Stimulated activated CD8-positive, alpha-beta memory T cell treated with anti-CD3 and anti-CD28 coated beads, Interleukin-15, amount 100 ng/mL, for 4 hours (primary cell): ENCODE results near the gene FGF1.

ENCODE experiments used
- DNase-seq, 2 donors: peaks; one replicate each; pipeline ENCODE4 v3.0.0-alpha.2; 2020; ENCODE audit warnings: low read depth in 2 of 2

The FGF1 gene

DNA sequence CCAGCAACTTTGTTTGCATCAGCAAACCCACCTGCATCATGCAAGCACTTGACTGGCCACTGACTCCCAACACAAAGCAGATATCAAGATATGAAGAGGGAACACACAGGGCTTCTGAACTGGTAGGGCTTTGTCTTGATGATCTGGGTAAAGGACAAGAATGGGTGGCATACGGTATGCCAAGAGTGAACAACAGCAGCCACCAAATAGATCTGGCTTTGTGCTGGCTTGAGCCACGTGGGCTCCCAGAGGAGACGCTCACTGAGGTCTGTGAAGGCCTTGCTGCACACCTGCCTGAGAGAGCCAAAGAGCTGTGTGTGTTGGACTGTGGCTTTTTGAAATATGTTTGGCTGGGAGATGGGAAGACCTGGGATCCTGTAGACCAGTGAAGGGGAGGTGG lies 43.5 kb downstream of the FGF1 start:
- DNase-seq, result no peak

DNA sequence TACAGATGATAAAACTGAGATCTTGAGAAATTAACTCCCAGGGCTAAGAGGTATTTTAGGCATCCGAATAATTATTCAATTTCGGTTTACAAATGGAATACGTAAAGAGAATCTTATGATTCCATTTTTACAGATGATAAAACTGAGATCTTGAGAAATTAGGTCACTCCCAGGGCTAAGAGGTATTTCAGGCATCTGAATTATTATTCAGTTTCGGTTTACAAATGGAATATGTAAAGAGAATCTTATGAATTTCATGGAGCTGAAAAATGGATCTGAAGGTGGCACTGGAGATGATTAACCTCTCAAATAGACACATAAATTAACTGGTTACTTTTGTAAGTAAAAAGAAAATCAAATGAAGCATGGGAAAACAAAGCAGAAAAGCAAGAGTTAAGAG lies 44.2 kb downstream of the FGF1 start:
- no peak for DNase-seq

DNA sequence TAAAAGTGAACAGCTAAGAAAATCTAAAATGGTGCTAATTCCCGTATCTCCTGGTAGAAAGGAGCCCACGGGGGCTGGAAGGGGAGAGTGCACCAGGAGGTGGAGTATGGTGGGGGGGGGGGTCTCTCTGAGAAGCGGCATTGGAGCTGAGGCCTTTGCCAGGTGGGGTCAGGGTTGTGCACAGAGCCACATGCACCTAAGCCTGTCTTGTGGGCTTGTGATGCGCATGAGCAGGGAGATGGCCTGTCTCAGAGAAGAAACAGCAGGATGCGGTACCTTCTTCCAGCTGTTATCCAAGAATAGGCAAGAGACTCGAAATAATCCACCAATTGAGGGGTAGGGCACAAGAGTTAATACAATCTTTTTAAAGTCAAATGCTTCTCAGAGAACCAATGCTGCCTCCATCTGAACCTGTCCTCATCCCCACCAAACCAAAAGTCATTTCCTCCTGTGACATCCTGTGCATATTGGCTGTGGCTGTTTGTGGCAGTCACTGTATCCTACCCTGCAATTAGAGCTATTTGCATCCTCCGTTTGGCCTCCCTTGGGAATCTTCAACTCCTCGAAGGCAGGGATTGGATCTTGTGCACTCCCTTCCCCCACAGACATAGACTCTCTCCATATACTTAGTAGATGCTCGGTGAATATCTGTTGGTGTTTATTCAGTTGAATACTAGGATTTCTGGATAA lies 45.4 kb downstream of the FGF1 start:
- DNase-seq, result no peak

DNA sequence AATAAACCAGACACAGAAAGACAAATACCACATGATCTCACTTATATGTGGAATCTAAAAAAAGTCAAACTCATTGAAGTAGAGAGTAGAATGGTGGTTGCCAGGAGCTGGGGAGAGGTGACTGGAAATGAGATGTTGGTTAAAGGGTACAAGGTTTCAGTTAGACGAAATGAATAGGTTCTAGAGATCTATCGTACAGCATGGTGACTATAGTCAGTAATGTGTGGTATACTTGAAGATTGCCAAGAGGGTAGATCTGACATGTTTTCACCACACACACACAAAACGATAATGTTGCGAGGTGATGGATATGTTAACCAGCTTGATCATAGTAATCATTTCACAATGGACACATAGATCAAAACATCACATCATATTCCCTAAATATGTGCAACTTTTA lies 46.4 kb downstream of the FGF1 start:
- no peak for DNase-seq

DNA sequence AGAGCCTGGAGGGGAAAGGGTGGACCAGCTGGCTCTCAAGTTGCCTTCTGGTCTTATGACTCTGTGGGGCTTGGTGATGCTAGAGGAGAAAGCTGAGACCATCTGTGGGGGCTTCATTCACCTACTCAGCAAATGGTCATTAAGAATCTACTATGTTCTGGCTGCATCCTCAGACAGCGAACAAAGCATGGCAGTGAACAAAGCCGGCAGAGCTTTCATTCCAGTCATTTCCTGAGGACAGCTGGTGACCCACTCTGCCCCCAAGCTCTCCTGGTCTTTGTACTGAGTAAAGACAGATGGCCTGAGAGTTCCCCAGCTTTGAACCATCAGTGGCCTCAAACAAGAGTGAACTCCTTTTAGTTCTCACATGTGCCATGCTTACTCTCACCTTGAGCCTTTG lies 48.0 kb downstream of the FGF1 start:
- DNase-seq, result no peak

DNA sequence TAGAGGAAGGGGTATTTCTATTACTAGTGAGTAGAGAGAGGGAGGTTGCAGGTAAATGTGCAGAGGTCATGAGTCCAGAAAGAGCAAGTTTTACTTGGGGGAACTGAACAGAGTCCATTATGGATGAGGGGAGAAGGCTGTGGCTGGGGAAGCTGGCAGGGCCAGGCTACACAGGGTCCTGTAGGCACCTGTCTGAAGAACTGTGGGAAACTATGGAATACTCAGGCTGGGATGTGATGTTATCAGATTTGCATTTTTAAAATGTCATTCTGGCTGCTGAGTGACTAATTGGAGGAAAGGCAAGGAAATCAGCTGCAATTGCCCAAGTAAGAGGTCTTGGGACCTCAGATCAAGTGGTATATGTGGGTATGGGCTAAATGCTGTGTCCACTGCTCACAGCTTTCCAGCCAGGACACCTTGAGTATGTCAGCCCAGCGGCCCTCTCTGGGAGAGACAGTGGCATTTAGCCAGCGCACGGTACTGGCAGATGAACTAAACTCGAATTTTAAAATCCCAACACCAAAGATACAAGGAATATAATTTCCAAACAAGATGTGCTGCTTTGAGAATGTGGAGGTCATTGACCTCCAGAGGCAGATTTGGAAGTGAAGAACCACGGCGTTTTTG lies 49.1 kb downstream of the FGF1 start:
- DNase-seq, result no peak

DNA sequence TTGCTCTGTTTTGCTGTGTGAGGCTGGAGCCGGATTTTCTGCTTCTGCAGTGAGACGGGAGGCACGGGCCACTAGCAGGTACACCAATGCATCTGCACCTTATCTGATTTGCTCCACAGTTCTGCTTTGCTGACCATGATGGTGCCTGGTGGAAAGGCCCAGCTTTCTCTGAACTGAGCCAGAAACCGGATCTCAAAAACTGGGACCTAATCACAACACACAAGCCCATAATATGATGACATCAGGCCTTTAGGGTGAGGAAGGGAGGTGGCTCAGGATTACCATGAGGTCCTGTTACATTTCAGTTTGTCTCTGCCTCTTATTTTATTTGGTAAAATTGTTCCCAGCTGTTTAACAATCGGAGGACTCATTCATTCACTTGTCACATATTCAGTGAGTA lies 49.8 kb downstream of the FGF1 start:
- DNase-seq, result no peak

DNA sequence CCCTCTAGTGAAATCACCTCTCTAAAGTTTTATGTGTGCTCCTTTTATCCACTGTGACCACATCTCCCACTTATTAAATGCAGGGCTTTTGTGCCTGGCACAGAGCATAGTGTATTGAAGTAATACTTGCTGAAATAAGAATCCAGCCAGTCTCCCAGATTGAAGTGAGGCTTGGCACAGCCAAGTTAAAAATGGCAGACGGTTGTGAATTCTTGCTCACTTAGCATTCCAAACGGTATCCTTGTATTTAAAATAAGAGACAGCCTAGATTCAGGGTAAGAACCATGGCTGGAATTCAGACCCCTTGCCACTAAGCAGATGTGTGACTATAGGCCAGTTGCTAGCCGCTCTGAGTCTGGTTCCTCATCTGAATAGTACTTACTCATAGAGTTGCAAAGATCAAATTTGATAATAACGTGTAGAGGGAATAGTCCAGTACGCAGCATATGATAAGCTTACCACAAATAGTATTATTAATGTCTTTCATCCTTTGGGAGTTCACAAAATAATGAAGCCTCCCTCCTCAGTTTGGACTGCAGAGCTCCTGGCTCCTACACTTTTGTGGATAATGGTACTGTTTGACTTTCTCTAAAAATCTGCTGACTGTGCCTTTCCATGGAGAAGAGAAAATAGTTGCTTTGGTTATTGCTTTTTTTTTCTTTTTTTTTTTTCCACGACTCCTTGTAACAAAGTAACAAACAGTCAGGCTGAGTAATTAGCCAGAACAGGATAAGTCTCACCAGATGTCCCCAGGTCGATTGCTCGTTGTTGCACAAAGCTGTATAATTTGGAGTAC lies 51.5 kb downstream of the FGF1 start:
- no peak for DNase-seq

DNA sequence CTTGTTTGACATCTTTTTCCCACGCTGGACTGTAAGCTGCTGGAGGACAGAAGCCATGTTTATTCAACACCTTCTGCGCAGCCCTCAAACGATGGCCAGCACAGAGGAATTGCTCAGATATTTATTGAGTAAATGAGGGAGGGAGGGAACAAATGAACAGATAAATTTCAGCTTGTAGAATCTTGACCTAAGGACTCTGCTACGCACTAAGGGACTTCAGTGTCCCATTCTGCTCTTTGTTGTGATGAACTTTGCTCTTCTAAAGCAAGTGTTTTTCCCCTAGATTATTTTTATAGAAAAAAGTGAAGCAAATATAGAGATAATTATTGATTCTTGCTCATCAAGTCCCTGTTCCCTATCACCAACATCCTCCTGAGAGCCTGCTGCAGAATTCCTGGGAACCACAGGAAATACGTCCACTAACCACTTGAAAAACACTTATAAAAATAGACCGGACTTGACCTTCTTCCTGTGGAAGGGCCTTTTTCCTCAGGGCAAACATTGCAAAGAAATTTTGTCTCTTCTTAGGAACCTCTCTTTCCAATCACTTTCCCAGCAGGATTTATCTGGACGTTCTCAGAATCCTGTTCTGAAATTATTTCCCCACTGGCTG lies 54.9 kb downstream of the FGF1 start:
- no peak for DNase-seq

DNA sequence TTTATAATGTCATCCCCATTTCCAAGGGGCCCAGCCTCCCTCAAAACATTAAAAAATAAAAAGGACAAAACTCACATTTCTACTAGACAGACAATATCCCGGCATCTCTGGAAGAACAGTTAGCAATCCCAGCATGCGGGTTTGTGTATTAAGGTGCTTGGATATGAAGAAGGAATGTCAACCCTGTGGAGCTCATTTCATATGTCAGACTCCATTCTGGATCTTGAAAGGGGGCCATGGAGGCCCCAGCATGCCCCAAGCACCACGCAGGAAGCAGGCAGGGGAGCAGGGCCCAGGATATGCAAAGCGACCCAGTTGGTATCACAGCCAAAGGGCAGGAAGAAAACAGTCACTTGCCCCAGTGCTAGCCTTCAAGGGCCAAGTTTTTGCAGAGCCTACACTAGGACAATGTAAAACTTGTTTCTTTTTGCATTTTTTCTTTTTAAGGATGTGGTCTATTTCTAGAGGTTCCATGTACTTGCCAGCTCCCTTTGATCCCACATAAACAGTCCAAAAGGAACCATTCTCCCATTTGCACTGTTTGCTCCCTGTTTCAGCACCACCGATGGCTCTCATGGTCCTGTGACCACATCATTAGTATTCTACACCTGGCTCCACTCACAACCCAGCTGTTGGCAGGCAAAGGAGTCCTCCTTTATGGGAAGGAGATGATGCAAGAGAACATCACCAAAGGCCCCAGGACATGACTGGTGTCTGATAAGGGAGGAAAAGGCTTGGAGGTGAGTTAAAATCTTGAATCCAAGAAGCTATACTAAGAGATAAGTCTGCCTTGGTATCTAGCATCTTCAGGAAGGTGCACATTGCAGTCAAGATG lies 58.3 kb downstream of the FGF1 start:
- no peak for DNase-seq

DNA sequence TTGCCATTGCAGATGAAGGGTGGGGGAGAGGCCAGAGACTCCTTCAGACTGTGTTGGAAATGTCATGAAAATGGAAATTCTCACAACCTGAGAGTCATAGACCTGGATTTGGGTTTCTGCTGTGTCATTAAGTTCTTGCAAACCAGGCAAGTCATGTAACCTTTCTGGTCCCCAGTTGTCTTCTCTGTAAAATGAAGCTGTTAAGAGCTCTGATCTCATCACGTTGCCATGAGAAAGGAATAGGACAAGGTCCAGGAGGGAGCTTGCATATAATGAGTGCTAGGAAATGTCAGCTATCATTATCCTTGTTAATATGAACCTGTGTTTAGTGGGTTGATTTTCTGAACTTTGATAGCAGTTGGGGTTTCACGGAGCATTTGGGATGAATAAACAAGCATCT lies 59.1 kb downstream of the FGF1 start:
- no peak for DNase-seq

DNA sequence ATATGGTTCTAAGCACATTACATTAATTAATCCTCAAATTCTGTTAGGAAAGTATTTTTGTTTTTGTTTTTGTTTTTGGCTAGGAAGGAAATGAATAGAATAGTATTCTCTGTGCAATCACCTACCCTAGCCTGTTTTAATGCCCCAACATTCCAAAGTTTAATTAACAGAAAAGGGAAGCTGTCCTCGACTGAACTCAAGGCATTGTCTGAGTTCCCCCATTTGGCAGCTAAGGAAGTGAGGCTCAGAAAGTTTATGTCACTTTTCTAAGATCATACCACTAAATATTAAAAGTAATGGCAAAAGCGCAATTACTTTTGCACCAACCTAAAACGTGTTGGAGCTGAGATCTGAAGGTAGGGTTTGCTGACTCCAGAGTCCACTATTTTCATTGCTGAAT lies 59.8 kb downstream of the FGF1 start:
- no peak for DNase-seq

DNA sequence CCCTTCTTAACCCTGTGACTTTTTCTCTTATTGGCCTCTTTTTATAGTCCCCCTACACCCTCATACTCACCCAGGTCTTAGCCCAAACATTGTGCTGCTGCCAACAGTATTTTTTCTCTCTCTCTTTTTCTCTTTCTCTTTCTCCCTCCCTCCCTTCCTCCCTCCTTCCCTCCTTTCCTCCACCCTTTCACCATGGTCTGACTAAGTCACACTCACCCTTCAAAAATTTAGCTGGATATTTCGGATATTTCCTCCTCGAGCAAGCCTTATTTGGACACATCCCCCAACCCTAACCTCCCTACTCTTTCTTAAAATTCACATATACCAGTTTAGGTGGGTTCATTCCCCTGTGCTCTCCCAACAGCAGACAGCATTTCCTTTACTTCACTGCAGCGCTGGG lies 64.7 kb downstream of the FGF1 start:
- DNase-seq, result no peak

DNA sequence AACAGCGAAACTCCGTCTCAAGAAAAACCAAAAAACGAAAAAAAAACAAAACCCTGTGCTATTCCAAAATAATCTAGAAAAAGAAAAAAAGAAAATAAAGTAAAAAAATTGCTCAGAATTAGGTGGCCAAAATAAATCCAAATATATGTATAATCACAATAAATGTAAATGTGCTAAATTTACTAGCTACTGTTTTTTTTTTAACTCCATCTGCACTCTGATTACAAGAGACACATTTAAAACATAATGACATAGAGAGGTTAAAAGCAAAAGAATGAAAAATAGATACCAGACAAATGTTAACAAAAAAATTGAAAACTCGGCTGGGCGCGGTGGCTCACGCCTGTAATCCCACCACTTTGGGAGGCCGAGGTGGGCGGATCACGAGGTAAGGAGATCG lies 66.1 kb downstream of the FGF1 start:
- no peak for DNase-seq

DNA sequence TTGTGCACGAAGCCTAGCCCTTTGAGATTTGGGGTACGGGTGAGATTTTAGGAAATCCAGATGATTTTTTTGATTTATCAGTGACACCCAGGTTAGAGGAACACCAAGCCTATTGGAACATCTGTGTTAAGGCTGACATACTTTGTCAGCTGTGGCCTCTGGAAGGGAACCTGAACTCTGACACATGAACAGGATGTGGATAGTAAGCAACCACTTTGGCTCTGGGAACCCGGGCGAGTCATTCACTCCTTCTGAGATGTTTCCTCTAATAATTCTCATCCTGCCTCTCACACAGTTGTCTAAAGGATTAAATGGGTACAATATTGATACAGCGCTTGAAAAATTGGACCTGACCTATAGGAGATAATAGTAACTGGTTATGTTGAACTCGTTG lies 67.8 kb downstream of the FGF1 start:
- no peak for DNase-seq

DNA sequence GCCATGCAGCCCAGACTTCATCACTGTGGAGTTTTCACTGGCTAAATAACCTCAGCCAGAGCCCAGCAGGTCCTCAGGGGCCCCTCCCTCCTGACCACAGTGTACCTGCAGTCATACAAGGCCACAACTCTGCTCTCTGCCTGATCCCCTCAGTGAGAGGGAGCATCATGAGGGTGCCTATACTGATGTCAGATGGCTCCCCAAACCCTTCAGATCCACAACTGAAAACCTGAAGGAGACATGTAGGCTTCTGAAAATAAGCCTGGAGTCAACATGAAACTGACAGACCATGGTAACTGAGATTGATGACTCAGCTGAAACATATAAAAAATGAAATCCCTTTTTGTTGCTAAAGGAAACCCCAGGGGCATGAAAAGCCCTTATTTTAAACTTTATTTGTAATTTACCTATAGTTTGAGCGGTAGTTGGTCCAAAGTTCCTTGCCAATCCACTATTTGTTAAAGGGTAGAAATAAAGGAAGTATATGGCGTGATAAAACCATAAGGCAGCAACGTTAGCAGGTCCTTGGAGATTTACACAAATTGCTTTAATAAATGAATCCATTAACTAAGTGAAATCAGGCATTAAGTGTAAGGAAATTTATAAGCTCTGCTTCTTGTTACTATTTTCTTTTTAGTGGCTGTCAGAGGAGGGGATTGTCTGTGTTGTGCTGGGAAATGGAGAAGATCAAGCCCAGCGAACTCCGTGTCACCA lies 68.3 kb downstream of the FGF1 start:
- no peak for DNase-seq

DNA sequence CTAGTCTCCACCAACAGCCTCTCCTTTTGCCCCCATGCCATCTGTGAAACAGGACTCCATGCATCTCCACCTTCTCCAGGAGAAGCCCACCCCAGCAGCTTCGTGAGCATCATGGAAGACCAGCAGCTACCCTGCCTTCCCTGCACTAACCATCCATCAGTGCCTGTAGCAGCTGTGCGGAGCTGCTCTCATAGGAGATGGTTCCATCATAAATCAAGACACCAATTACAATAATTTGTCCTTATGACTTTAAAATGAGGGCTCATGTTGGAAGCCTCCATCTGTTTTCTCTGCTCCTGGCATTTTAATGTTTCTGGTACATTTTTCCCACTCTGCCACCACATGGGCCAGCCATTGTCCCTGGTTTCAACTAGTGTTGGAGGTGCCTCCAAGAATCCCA lies 69.9 kb downstream of the FGF1 start:
- no peak for DNase-seq

DNA sequence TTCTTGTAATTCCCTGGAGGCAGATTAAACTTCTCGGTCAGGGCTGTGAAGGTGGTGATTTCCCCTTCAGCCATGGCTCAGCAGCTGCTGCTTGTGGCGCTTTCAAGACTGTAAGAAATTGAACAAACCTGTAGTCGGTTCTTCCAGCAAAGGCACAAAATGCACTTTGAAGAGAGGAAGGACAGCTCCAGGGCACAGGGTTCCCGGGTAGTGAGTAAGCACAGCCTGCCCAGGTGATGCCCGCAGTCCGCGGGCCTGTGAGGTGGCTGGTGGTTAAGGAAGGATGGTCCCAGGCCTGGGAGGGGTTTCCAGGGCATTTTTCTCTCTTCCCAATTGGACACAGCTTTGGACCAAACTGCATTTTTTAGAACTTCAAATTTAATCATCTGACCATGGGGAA lies 71.8 kb downstream of the FGF1 start:
- no peak for DNase-seq

DNA sequence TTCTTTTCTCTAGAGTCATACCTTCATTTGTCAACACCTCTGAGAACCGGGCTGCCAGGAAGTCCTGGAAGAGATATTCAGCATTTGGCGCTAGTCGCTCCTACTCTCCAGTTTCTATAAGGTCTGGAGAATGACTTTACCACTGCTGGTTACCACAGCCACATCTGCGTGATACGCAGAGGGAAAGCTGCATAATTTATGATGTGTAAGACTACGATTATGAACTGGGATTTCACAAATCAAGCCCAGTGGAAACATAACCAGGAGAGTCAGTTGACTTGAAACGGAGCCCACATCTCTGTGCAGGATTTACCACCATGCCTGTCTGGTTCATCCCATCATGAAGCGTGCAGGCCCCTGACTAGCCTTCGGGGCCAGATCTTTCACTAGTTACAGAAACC lies 72.6 kb downstream of the FGF1 start:
- no peak for DNase-seq

DNA sequence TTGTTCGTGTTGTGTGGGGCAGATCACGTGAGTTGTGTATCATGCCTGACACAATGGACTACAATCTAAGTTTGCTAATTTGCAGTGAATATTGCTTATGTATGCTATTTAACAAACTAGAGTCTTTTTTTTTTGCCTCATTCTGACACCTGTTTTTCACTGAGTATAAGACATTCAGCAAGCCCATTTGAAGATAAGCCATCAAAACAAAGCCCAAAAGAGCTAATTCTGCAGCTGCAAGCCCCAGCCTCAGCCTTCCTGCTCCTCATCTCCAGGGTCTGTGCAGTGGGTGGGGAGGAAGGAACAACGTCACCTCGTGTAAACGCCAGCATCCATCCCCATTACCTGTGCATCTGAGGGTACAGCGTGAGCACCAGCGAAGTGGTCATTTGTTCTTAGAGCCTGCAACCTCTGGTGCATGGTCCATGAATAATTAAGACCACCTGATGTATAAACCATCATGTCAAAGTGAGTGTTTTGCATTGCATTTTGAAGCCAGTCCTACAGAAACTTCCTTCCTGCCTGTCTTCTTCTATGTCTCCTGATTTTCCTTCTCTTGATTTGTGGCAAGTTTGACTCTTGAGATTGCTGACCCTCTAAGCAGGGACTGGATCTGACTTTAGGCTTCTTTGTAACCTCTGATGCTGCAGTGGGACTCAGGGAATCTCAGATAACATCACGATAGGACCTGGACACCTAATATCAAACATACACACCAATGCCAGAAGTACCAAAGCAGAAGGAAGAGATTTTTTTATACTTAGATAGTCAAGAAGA lies 73.2 kb downstream of the FGF1 start:
- no peak for DNase-seq
